ENCODE results near the gene NRM.

DNA sequence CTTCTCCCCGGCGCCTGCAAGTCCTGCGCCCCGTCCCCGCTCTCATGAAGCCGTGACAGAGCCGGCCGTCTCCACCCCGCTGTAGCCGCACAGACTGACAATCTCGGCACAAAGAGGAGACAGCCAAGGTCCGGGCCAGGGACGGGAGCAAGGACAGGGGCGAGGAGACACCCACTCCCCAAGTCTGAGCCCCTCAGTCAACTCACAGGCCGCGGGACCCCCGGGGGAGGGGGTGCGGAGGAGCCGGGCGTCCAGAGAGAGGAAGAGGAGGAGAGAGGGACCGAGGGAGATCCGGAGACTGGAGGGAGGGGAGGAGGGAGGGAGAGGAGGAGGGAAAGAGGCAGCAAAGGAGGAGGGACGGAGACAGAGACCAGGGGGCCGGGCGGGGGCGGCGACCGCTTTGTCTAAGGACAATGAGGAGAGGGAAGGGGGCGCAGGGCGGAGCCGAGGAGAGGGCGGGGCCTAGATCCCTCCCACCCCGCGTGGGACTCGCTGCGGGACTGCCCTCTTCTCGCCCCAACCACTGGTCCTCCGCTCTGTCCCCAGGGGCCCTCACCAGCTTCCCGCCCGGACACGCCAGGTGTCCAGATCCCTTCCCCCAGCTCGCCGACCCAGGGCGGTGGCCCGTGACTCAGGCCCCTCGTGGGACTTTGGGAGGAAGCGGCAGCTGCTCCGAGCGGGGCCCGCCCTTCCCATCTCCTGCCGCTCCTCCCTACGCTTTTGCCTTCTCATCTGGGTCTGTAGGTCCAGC, 3.7 kb downstream of the NRM start:
- TF ChIP-seq, protein P1, sequence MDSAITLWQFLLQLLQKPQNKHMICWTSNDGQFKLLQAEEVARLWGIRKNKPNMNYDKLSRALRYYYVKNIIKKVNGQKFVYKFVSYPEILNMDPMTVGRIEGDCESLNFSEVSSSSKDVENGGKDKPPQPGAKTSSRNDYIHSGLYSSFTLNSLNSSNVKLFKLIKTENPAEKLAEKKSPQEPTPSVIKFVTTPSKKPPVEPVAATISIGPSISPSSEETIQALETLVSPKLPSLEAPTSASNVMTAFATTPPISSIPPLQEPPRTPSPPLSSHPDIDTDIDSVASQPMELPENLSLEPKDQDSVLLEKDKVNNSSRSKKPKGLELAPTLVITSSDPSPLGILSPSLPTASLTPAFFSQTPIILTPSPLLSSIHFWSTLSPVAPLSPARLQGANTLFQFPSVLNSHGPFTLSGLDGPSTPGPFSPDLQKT (CRISPR knock-in tag; IDR thresholded peaks at IDR 0.05; ENCODE audit: borderline replicate concordance): no peak
- TF ChIP-seq, protein P2, sequence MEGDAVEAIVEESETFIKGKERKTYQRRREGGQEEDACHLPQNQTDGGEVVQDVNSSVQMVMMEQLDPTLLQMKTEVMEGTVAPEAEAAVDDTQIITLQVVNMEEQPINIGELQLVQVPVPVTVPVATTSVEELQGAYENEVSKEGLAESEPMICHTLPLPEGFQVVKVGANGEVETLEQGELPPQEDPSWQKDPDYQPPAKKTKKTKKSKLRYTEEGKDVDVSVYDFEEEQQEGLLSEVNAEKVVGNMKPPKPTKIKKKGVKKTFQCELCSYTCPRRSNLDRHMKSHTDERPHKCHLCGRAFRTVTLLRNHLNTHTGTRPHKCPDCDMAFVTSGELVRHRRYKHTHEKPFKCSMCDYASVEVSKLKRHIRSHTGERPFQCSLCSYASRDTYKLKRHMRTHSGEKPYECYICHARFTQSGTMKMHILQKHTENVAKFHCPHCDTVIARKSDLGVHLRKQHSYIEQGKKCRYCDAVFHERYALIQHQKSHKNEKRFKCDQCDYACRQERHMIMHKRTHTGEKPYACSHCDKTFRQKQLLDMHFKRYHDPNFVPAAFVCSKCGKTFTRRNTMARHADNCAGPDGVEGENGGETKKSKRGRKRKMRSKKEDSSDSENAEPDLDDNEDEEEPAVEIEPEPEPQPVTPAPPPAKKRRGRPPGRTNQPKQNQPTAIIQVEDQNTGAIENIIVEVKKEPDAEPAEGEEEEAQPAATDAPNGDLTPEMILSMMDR (CRISPR knock-in tag; IDR thresholded peaks at IDR 0.05): peak; percentile 6; the same call in 1 of the 2 replicates
- TF ChIP-seq ZNF589 (CRISPR knock-in tag; conservative IDR thresholded peaks at IDR 0.05) (no peak), FOSL2 (CRISPR knock-in tag; IDR thresholded peaks at IDR 0.05) (peak; percentile 63), MXI1 (IDR thresholded peaks at IDR 0.05; ENCODE audit: borderline replicate concordance, low read depth, low read length) (no peak; the same call in 2 of the 3 replicates), CHD2 (IDR thresholded peaks at IDR 0.05; ENCODE audit: low read depth, low read length) (no peak), TAF1 (CRISPR knock-in tag; IDR thresholded peaks at IDR 0.05) (peak; percentile 49; the same call in 1 of the 2 replicates), ZNF704 (CRISPR knock-in tag; IDR thresholded peaks at IDR 0.05; ENCODE audit: borderline replicate concordance) (no peak), BRCA1 (CRISPR knock-in tag; IDR thresholded peaks at IDR 0.05) (no peak), NR2C2 (CRISPR knock-in tag; IDR thresholded peaks at IDR 0.05; ENCODE audit: borderline replicate concordance) (no peak)
- TF ChIP-seq, protein P3, sequence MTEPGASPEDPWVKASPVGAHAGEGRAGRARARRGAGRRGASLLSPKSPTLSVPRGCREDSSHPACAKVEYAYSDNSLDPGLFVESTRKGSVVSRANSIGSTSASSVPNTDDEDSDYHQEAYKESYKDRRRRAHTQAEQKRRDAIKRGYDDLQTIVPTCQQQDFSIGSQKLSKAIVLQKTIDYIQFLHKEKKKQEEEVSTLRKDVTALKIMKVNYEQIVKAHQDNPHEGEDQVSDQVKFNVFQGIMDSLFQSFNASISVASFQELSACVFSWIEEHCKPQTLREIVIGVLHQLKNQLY (CRISPR knock-in tag; IDR thresholded peaks at IDR 0.05): no peak

Measured in HepG2 (cell line).